Left forelimb (tissue), 1 donor: ENCODE data around the gene GCK.

Source experiments
- DNase-seq: peaks from one replicate; pipeline ENCODE4 v3.0.0-alpha.2; 2018; ENCODE audit warnings: low spot score

The GCK gene

DNA sequence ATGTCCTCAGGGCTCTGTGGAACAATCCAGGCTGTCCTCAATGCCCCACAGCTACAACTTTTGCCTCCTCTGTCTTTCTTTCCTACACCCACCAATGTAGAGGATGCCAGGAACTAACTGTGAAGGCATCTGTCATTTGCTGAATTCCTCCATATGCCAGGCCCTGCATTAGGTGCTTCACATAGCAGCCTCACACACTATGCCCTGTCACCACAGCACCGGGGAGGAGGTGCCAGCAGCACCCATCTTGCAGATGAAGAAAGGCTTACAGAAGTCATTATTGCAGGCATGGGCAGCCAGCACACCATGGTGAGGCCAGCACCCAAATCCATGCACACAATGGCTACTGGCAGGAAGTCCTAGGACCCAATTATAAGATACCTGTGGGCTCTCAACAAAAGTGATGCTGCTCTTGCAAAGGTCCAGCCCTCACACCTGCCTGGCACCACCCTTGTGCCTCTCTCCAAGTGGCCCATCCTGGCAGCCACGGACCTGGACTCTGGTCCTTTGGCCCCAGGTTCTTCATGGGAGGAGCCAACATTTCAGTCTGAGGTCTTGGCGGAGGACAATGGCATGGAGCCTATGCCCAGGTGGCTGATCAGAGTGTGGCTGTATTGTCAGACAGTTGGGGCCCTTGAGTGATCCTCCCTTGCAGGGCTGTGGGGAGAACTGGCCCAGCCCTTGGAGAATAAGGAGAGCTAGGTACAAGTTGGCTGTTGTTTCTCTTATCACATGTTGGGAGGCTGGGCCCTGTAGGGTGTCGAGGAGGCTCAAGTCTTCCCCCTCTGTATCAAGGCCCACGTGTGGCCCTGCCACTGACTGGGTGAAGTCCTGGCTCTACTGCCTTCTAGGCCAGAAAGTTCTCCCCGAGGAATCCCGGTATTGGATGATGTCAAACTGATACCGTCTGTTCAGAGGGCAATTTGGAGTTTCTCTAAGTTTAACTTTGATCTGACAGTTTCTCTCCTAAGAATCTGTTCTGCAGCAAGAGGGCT, 33.8 kb downstream of the GCK start:
- no peak for DNase-seq

DNA sequence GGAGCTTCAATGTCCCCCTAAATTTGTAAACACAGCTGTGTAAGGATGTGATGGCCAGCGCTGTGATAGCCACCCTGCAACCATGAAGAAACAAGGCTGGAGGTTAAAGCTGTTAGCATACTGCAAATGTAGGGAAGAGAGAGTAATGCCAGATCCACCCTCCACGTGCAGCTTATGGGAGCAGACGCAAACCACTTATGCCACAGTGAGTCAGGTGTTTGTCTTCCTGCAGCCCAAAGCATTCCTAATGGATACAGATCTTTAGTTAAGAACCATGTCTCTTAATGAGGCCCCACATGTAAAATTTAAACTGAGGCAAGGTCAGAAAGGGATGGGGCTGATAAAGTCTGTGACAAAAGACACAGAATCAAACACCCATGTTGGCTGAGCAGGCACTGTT, 34.5 kb downstream of the GCK start:
- no peak for DNase-seq

DNA sequence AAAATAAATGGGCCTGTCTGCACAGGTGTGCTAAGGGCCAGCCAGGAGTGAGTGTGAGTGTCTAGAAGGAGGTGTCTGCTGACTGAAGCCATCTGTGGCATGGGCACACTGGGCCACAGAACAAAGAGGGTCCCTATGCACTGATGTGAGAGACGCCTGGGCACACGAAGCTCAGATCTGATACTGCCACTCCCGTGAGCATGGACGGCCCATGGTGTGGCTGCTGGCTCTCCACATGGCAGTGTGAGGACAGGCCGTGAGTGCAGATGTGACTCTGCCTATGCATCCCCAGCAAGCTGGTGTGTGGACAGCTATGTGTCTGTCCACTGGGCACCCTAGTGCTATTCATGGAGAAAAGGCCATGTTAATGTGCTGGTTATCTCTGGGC, 35.3 kb downstream of the GCK start:
- DNase-seq: no peak

DNA sequence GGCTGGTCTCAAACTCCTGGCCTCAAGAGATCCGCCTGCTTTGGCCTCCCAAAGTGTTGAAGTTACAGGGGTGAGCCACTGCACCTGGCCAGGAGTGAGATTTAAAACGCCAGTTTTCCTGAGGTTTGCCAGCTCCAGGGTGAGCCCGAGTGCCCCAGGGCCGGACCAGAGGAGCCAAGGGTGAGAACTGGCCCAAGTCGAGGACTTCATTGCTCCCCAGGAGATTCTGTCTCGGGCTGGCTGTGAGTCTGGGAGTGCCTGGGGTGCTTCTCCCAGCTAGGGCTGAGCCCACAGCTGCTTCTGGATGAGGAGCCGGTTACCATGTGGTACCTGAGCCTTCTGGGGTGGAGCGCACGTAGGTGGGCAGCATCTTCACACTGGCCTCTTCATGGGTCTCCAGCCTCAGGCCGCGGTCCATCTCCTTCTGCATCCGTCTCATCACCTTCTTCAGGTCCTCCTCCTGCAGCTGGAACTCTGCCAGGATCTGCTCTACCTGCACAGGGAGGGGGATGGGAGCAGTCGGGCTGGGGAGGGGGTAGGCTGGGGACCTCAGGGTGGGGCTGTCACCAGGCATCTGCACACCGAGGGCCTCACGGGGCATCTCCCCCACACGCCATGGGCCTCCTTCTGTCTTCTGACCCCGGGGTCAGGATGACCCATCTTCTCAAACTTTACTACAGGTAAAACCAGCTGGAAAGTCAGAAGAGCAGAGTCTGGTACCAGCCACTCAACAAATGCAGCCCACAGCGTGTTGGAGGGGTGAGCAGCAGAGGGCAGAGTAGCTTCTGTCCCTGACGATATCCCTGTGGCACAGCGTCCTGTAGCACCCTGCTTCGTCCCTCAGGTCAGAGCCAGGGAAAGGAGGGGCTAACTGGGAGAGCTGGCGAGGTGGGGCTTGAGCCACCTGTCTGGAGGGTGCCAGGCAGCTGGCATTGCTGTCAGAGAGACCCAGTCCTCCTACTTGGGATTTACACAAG, 36.0 kb downstream of the GCK start:
- peak; percentile 40 for DNase-seq

DNA sequence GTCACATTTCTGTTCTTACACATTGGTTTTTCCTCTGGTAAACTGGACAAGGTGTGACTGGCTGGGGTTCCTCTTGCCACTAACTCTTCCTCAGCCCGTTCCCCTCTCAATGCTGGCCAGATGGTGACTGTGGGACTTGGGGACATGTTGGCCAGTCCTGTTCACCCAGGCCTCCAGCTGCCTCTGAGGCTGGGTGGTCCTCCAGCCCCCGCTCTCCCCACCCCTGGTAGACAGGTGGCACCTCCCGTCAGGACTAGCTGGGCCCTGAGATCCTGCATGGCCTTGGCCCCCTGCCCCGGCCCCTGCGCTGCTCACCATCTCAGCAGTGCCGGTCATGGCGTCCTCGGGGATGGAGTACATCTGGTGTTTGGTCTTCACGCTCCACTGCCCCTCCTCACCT, 37.3 kb downstream of the GCK start:
- DNase-seq: peak; percentile 57

DNA sequence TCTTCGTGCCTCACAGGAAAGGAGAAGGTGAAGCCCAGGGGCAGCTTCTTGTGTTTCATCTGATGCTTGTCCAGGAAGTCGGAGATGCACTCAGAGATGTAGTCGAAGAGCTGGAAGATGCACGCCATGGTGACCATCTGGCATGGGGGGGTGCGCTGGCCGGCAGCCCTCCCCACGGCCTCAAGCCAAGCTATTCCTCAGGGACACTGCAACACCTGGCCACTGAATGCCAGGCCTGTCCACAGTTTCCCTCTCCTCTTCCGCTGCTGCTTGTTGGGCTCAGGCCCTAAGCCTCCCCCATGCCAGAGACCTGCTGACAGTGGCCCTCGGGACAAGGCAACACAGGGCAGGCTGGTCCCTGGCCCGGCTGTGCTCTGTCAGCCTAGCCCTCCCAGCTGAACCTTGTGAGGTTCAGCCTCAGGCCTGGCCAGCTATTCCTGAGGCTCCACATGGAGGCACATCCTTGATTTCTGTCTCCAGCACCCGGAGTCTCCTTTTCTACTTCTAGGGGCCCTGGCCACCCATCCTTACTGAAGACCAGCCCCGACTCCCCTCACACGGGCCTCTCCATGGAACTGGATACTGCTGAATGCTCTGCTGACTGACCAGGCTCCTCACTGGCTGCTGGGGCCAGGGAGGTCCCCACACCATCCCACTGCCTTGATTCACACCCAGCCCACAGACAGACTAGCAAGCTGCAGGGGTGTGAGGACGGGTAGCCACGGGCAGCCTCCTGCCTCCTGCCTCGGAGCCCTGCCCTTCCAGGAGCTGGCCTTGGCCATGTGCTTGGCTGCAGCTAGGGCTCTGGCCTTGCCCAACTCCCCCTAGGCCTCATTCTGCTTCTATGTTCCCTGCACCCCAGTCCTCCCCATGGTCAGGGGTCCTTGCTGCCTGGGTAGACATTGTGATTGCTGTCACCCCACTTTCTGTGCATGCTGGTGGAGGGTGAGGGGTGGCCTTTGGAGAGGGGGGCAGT, 38.0 kb downstream of the GCK start:
- DNase-seq: peak; percentile 63

DNA sequence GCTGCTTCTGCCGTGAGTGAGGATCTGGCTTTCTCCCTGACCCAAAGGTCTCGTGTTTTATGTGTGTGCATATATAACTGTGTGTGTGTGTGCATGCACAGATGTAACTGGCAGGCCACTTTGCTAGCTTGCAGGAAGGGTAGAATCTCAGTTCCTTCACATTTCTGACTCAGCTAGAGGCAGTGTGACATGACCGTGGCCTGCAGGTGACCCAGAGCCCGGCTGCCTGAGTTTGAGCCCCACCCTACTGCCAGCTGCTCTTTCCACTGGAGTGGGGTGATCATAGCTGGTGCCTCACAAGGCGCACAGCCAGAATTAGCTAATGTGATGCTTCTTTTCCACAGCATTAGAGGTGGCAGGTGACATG, 38.8 kb downstream of the GCK start:
- DNase-seq: no peak

DNA sequence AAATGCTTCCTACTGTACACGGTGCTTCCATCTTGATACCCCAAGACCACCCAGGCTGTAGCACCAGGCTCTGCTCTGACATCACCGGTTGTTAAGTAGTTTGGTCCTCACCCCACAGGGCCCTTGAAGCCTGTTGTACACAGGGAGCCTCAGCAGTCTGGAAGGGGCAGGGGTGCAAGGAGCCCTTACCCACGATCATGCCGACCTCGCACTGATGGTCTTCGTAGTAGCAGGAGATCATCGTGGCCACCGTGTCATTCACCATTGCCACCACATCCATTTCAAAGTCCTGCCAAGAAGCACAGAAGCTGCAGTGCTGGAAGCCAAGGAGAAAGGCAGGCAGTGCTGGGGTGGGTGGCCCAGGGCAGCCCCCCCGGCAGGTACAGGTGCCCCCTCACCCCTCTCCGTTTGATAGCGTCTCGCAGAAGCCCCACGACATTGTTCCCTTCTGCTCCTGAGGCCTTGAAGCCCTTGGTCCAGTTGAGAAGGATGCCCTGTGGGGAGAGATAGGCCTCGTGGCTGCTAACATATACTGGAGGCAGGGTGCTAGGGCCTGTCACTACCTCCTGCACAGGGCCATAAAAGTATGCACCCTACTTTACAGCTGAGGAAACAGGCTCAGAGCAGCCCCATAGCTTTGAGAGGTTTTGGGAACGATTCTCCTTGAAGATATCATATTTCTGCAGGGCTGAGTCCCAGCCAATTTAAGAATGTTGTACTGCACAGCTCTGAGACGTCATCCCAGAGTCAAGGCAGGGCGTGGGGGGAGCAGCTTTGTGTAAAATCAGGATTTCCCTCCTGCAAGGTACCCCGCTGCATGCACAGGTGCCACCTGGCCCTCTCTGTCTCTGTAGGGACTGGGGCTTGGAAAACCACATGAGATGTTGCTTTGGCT, 39.4 kb downstream of the GCK start:
- peak; percentile 73 for DNase-seq

DNA sequence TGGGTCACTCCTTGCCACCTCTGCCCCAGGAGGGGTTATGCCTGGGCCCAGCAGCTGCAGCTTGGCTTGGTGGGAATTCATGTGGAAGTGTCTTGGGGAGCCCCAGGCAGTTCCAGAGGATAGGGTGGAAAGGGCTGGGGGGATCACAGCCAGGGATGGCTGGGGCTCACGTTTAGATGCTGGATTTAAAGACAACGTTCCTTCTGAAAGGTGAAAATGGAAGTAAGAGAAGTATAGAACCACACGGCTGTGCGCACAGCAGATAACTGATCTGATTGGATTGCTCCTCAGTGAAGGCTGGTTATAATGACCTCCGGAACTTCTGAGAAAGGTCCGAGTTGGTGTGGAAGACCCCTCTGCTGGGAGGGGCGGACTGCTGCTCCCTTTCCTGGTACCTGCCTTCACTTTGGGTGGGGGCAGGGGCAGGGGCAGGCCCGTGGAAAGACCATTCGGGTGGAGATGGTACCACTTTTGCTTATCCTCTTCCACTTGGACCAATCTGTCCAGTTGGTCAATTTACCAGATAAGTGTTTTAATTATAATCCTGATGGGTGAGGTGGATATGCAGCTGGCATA, 40.2 kb downstream of the GCK start:
- peak; percentile 59 for DNase-seq

DNA sequence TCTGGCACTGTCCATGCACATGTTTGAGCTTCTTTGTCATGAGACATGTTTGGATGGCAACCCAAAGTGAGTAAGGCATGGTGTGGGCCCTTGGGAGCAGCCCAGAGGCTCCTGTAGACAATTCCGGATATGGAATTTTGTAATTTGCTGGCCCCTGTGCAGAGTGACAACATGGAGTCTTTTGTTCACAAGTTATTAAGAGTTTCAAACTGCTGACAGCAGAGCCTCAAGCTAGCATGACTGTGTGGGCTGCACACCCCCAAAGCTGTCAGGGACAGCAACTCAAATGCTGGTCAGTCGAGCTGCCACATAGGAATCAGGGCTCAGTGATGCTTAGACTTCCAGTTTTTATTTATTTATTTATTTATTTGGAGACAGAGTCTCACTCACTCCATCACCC, 41.1 kb downstream of the GCK start:
- no peak for DNase-seq

DNA sequence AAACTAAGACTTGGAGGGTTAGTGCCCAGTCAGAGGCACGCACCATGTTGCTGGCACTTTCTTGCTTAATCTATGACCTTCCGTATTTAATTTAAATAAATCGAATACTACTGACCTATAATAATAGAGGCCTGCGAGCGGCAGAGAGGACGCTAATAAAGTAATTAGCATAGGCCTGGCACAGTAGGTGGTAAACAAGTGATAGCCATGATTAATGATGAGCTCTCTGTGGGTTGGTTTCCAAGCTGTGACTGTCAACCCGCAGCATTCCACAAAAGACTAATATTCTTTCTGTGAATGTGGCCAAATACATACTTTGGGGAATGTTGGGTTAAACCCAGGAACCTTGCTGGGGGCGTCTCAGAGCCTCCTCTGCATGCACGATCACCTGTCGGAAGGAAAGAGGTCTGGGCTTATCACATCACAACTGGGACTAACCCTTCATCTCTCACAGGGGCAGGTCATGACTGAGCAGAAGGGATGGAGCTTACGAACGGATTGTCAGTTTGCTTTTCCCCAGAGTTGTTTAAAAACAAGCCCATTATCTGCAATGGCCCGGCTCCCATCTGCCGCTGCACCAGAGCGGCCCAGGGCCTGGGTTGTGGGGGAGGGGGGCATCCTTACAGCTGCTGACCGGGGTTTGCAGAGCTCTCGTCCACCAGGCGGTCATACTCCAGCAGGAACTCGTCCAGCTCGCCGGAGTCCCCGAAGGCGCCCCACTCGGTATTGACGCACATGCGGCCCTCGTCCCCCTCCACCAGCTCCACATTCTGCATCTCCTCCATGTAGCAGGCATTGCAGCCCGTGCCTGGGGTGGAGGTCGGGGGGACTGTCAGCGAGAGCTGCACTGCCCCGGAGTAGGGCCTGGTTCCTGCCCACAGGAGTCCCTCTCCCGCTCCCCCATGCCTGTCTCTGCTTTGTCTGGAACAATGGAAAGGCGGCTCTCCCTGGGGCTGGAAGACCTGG, 41.9 kb downstream of the GCK start:
- peak; percentile 72 for DNase-seq

DNA sequence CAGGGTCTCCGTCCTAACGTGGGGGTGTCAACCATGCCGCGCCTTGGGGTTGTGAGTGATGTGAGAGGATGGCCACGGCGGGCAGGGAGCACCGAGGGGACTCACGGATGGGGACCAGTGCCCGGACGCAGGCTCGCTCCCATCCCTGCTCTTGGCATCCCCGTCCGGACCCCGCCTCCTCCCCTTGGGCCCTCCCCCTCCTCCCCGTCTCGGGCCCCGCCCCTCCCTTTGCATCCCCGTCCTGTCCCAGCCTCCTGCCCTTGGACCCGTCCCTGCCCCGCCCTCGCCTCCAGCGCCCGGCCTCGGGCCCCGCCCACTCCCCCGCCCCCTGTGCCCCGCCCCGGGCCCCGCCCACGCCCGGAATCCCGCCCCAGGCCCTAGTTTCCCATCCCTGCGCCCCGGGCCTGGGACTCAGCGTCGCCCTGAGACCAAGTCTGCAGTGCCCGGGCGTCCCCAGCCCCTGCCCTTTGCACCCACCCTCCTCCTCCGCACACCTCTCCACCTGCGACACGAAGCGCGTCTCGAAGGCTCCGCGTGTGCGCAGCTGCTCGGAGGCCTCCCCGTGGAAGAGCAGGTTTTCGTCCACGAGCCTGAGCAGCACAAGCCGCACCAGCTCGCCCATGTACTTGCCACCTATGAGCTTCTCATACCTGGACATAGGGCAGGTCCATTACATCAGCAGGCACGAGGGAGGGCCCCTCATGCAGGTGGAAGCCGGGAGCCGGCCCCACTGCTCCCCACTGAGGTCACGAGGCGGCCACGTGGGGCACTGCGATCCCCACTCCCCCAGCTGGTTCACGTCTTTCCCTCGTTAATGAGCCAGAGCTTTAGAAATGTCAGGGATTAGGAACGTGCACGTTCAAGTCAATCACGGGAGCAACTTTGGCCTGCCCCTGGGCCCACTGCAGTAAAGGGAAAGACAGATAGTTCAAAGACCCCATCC, 43.0 kb downstream of the GCK start:
- peak; percentile 86 for DNase-seq

DNA sequence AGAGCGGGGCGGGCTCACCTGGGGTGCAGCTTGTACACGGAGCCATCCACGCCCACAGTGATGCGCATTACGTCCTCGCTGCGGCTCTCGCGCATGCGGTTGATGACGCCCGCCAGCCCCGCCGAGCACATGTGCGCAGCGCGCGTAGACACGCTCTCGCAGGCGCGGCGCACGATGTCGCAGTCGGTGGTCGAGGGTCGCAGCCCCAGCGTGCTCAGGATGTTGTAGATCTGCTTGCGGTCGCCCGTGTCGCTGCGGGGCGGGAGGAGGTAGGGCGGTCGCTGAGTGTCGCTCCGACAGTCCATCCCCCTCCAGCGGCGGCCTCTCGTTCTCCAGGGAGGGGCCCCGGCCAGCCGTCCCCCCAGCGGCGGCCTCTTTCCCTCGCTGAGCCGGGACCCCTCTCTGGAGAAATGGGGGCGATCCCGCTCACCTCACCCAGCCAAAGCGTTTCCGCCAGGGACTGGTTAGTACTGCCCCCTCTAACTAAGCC, 43.7 kb downstream of the GCK start:
- peak; percentile 42 for DNase-seq

DNA sequence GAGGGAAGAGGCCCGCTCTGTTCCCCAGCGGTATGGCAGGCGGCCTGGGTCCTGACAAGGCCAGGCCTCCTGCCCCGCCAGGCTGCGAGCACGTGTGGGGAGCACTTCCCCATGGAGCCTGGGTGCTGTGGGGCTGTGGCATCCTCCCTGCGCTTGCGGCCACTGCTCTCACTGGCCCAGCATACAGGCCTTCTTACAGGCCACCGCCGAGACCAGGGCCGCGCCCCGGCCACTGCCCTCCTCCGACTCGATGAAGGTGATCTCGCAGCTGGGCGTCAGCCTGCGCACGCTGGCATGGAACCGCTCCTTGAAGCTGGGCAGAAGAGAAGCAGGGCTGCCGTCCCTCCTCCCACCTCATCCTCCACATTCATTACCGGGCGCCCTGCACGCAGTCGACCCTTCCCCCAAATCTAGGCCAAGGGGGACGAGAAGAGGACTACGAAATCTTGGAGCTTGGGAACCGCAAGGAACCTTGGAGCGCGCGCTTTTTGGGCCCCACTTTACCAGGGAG, 44.2 kb downstream of the GCK start:
- DNase-seq: peak; percentile 63

DNA sequence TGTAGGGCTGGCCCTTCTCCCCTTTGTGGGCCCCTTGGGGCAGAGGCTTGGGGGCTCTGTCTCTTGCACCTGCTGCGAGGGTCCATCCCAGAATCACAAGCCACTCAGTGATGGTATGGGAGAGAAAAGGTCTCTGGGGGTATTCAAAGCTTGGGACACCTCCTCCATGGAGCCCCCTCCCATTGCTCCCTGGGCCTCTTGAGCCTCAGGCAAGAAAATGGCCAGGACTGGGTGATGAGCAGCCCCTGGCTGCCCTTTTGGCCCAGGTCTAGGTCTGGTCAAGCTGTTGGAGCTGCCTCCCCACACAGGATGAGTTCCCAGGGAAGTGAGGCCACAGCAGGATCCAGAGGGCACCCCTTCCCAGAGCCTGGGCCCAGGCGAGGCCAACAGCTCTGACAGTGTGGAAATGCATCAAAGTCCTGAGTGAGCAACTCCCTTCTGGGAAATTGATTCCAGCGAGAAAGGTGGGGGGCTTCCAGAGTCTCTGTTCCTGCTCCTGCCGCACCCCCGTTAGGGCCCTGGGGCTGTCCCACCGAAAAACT, 44.7 kb downstream of the GCK start:
- peak; percentile 56 for DNase-seq

DNA sequence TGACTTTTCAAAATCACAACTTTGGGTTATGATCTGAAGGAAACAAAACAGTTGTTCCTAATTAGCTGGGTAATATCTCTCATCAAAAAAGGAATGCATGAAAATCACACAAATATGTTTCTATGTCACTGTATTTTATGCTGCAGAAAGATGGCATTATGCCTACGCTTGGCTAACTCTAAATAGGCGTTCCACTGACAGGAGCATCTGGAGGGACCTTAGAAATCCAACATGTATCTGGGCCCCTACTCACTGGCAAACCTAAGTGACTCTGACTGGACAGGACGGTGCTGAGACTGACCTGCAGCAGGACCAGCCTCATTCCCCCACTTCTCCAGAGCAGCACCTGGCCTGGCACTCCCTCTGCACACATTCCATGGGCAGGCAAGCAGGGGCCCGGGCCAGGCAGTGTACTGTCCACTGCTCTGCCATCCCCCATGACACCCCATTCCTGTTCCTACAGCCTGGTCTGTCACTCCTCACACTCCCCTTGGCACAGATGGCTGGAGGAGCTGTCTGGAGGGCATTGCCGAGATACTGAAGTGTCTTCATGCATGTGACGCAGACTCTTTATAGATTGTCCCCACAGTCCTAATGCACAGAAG, 45.5 kb downstream of the GCK start:
- DNase-seq: peak; percentile 57

DNA sequence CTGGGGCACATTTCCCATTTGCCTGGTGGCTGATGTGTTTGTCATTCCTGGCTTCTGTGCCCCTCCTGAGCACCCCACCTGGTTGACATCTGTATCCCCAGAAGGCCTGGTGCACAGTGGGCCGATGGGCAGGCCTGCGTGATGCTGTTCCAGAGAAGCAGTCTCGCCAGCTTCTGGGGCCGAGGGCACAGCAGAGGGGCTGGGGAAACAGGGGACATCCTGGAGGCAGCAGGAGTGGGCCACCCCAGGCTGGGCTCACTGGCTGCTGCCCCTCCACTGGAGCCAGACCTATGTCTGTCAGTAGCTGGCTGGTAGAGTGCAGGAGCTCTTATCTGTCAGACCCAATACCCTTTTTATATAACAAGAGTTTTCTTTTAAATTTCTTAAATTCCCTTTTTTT, 47.2 kb downstream of the GCK start:
- DNase-seq: no peak
